ENCODE data around the gene PVALEF.
A peak's percentile ranks its signal among the peaks of the same experiment; 100 is the strongest.

Gene PVALEF

GRCh38 chr17:81186203-81186602 lies 20.9 kb downstream of the PVALEF start:
- no peak for TF ChIP-seq CTCF (conservative IDR thresholded peaks at IDR 0.05; ENCODE audit: low read depth, low read length)
- H3K4me3 ChIP-seq (ENCODE audit: low read length): no peak overlapping the region
- no peak for DNase-seq (ENCODE audit: low read depth)

- H3K4me3 ChIP-seq (ENCODE audit: low read length): no peak overlapping the region
- no peak for DNase-seq (ENCODE audit: low read depth)
Observed at GRCh38 chr17:81187120-81187519, 21.8 kb downstream of the PVALEF start.

GRCh38 chr17:81187586-81188490 lies 22.5 kb downstream of the PVALEF start:
- DNase-seq (ENCODE audit: low read depth): no peak
- no peak for TF ChIP-seq CTCF (conservative IDR thresholded peaks at IDR 0.05; ENCODE audit: low read depth, low read length)
- no peak overlapping the region for H3K4me3 ChIP-seq (ENCODE audit: low read length)

More at GRCh38 chr17:81187120-81187519, 21.8 kb downstream of the PVALEF start:
- TF ChIP-seq CTCF (conservative IDR thresholded peaks at IDR 0.05; ENCODE audit: low read depth, low read length): no peak

GRCh38 chr17:81188491-81188840 lies 23.2 kb downstream of the PVALEF start:
- TF ChIP-seq CTCF (conservative IDR thresholded peaks at IDR 0.05; ENCODE audit: low read depth, low read length): no peak
- no peak overlapping the region for H3K4me3 ChIP-seq (ENCODE audit: low read length)
- no peak for DNase-seq (ENCODE audit: low read depth)

- no peak for DNase-seq (ENCODE audit: low read depth)
- no peak overlapping the region for H3K4me3 ChIP-seq (ENCODE audit: low read length)
- TF ChIP-seq CTCF (conservative IDR thresholded peaks at IDR 0.05; ENCODE audit: low read depth, low read length): no peak
Observed at GRCh38 chr17:81189016-81189415, 23.7 kb downstream of the PVALEF start.

- DNase-seq (ENCODE audit: low read depth): no peak
- TF ChIP-seq CTCF (conservative IDR thresholded peaks at IDR 0.05; ENCODE audit: low read depth, low read length): peak; percentile 47
- H3K4me3 ChIP-seq (ENCODE audit: low read length): no peak overlapping the region
Observed at GRCh38 chr17:81189670-81190530, 24.6 kb downstream of the PVALEF start.

Measured in retinal pigment epithelial cell (primary cell).